ENCODE measurements around the gene LHX5. TPM values are rescaled to one million over a fixed set of nuclear protein-coding genes. Genes with fewer than 3 reads are reported as not detected.

LHX5 gene
- total RNA-seq, 1 donor from 2014 or later: 0.25 TPM

DNA sequence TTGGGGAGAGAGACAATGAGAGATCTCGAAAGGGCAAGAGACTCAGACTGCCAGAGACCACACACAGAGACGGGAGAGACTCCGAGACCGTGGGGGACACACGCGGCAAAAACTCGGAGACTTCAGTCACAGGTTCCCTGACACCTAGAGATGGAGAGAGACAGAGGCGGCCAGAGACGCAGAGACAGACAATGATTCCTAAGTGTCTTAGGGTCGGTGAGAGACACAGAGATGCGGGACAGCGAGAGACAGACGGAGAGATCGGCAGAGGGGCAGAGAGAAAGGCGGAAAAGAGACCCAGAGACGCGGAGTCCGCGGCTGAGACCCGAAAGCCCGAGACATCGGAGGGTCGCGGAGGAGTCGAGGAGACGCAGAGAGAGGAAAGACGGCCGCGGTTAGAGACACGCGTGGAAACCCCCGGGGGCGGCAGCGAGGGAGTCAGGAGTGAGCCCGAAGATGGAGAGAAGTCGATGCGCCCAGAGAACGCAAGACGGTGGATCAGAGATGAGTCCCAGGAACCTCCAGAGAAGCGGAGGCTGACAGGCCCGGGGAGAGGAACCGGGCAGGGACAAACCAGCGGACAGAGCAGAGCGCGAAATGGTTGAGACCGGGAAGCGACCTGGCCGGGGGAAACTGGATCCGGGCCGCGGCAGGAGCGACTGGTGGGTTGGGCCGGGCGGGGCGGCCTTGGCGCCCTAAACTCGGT, 7.8 kb downstream of the LHX5 start:
- H3K27ac ChIP-seq (ENCODE audit: low read depth, low read length): no peak overlapping the region
- H3K4me1 Mint-ChIP-seq (ENCODE audit: low read depth, unreplicated experiment): peaks cover 2% of the 10 kb centered on the region
- H3K9me3 Mint-ChIP-seq (ENCODE audit: unreplicated experiment): peaks cover 9% of the 10 kb centered on the region
- no peak overlapping the region for H3K4me3 Mint-ChIP-seq (ENCODE audit: unreplicated experiment)
- H3K9me3 ChIP-seq (ENCODE audit: insufficient read depth, low read depth, low read length): peaks cover 5% of the 10 kb centered on the region
- H3K36me3 ChIP-seq (ENCODE audit: insufficient read depth, low read length): no peaks in the 10 kb centered on the region
- peaks cover 85% of the 10 kb centered on the region for H3K27me3 ChIP-seq (ENCODE audit: insufficient read depth, low read length)
- H4K20me1 ChIP-seq (ENCODE audit: insufficient read depth, low read length): peaks cover 5% of the 10 kb centered on the region
- H3K79me2 ChIP-seq (ENCODE audit: insufficient read depth, low read length): no peaks in the 10 kb centered on the region
- no peak overlapping the region for H2AFZ ChIP-seq (ENCODE audit: low read depth, low read length)
- H3K4me3 ChIP-seq (ENCODE audit: insufficient read depth, low read depth, low read length): no peak overlapping the region
- TF ChIP-seq, protein P1, sequence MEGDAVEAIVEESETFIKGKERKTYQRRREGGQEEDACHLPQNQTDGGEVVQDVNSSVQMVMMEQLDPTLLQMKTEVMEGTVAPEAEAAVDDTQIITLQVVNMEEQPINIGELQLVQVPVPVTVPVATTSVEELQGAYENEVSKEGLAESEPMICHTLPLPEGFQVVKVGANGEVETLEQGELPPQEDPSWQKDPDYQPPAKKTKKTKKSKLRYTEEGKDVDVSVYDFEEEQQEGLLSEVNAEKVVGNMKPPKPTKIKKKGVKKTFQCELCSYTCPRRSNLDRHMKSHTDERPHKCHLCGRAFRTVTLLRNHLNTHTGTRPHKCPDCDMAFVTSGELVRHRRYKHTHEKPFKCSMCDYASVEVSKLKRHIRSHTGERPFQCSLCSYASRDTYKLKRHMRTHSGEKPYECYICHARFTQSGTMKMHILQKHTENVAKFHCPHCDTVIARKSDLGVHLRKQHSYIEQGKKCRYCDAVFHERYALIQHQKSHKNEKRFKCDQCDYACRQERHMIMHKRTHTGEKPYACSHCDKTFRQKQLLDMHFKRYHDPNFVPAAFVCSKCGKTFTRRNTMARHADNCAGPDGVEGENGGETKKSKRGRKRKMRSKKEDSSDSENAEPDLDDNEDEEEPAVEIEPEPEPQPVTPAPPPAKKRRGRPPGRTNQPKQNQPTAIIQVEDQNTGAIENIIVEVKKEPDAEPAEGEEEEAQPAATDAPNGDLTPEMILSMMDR (IDR thresholded peaks at IDR 0.05; ENCODE audit: insufficient read depth, low read depth, low read length): no peak
- peak; percentile 84 for TF ChIP-seq EZH2 (IDR thresholded peaks at IDR 0.05; ENCODE audit: insufficient read depth, low read length)
- peaks cover 3% of the 10 kb centered on the region for H3K4me1 ChIP-seq (ENCODE audit: insufficient read depth, low read length)
- peak overlapping the region; percentile 78 for H3K27ac Mint-ChIP-seq (ENCODE audit: unreplicated experiment)
- H3K36me3 Mint-ChIP-seq (ENCODE audit: low read depth, unreplicated experiment): peaks cover 5% of the 10 kb centered on the region
- FAIRE-seq (no peak), DNase-seq (ENCODE audit: low read depth) (no peak)
- peak overlapping the region; percentile 15 for H3K4me2 ChIP-seq (ENCODE audit: low read length)
- H3K9ac ChIP-seq (ENCODE audit: low read length): no peak overlapping the region
- peaks cover 67% of the 10 kb centered on the region for H3K27me3 Mint-ChIP-seq (ENCODE audit: low read depth, unreplicated experiment)

DNA sequence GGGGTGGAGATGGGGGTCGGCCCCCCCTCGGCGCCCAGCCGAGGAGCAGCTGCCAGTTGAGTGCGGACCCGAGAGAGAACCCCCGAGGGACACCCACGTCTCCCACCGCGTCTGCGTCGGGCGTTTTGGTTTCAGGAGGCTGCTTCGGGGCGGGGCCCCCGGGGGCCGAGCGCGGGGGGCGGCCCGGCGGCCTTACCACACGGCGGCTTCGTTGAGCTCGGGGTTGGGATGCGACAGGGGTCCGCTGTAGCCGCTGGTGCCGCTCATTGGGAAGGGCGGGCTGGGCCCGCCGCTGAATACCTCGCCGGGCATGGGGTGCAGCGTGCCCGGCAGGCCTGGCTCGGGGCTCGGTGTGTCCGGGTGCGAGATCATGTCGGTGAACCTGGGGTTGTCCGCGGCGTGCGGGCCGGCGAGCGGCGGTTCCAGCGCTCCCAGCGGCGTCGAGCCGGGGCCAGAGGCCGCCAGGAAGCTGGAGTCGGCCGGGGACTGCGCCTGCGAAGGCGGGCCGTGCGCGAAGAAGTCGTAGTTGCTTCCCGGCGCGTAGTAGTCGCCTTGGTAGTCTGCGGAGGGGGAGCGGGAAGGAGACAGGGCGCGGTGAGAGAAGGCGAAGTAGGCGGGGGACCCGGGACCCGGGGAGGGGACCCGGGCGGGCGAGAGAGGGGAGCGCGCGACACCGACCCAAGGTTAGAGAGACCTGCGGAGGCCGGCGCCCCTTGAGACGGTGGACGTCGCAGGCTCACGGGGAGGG, 8.5 kb downstream of the LHX5 start:
- H3K27ac Mint-ChIP-seq (ENCODE audit: unreplicated experiment): peak overlapping the region; percentile 78
- TF ChIP-seq, protein P1 (IDR thresholded peaks at IDR 0.05; ENCODE audit: insufficient read depth, low read depth, low read length): no peak
- TF ChIP-seq EZH2 (IDR thresholded peaks at IDR 0.05; ENCODE audit: insufficient read depth, low read length): peak; percentile 99
- H3K79me2 ChIP-seq (ENCODE audit: insufficient read depth, low read length): no peaks in the 10 kb centered on the region

More for the DNA sequence above, 8.5 kb downstream of the LHX5 start:
- peaks cover 78% of the 10 kb centered on the region for H3K27me3 ChIP-seq (ENCODE audit: insufficient read depth, low read length)
- no peak overlapping the region for H3K27ac ChIP-seq (ENCODE audit: low read depth, low read length)
- H3K9me3 ChIP-seq (ENCODE audit: insufficient read depth, low read depth, low read length): peaks cover 5% of the 10 kb centered on the region
- FAIRE-seq: no peak
- Mint-ChIP-seq H3K4me3 (ENCODE audit: unreplicated experiment) (no peak overlapping the region), H3K4me1 (ENCODE audit: low read depth, unreplicated experiment) (peaks cover 2% of the 10 kb centered on the region), H3K36me3 (ENCODE audit: low read depth, unreplicated experiment) (peaks cover 5% of the 10 kb centered on the region), H3K9me3 (ENCODE audit: unreplicated experiment) (peaks cover 9% of the 10 kb centered on the region), H3K27me3 (ENCODE audit: low read depth, unreplicated experiment) (peaks cover 69% of the 10 kb centered on the region)
- peak overlapping the region; percentile 15 for H3K4me2 ChIP-seq (ENCODE audit: low read length)
- no peak overlapping the region for H3K9ac ChIP-seq (ENCODE audit: low read length)
- DNase-seq (ENCODE audit: low read depth): no peak
- H3K36me3 ChIP-seq (ENCODE audit: insufficient read depth, low read length): no peaks in the 10 kb centered on the region
- H4K20me1 ChIP-seq (ENCODE audit: insufficient read depth, low read length): peaks cover 5% of the 10 kb centered on the region
- H2AFZ ChIP-seq (ENCODE audit: low read depth, low read length): no peak overlapping the region
- H3K4me3 ChIP-seq (ENCODE audit: insufficient read depth, low read depth, low read length): no peak overlapping the region
- peaks cover 3% of the 10 kb centered on the region for H3K4me1 ChIP-seq (ENCODE audit: insufficient read depth, low read length)

Data from astrocyte (in vitro differentiated cells and primary cell).